Nephron (organoid): ENCODE measurements around the gene USP32.

ENCODE experiments used
- H3K27ac Mint-ChIP-seq, 3 experiments: 2 replicates each; pipeline ENCODE4 v1.8.0; 2020; ENCODE audit warnings: mixed read lengths in 3 of 3, mild to moderate bottlenecking in 2 of 3, moderate library complexity in 1 of 3
- H3K27me3 Mint-ChIP-seq: 2 replicates; pipeline ENCODE4 v1.8.0; 2021; ENCODE audit warnings: low read depth, mild to moderate bottlenecking, moderate library complexity, mixed read lengths
- H3K36me3 Mint-ChIP-seq: 2 replicates; pipeline ENCODE4 v1.8.0; 2020; ENCODE audit warnings: low read depth, mixed read lengths
- H3K4me1 Mint-ChIP-seq: 2 replicates; pipeline ENCODE4 v1.8.0; 2020; ENCODE audit warnings: mixed read lengths
- H3K4me3 Mint-ChIP-seq, 3 experiments: 2 replicates each; pipeline ENCODE4 v1.8.0; 2020; ENCODE audit warnings: mild to moderate bottlenecking in 3 of 3, mixed read lengths in 3 of 3, moderate library complexity in 2 of 3
- H3K9me3 Mint-ChIP-seq: 2 replicates; pipeline ENCODE4 v1.8.0; 2020; ENCODE audit warnings: mixed read lengths
- TF ChIP-seq, protein P1 (sequence below), 3 experiments: fragments of 200-600 bp; sonication (generic); IDR thresholded peaks; one replicate each; pipeline ENCODE4 v1.5.0; 2021; ENCODE audit warnings: antibody characterized with exemption in 3 of 3; ENCODE audit not compliant: unreplicated experiment in 3 of 3

Gene USP32

GRCh38 chr17:60247836-60248461 lies 144.0 kb downstream of the USP32 start:
- Mint-ChIP-seq H3K27me3 (no peaks in the 10 kb centered on the region), H3K36me3 (peaks cover 41% of the 10 kb centered on the region), H3K27ac (no peak overlapping the region), H3K4me1 (no peaks in the 10 kb centered on the region), H3K9me3 (peaks cover 14% of the 10 kb centered on the region), H3K4me3 (no peak overlapping the region)
- TF ChIP-seq, protein P1, sequence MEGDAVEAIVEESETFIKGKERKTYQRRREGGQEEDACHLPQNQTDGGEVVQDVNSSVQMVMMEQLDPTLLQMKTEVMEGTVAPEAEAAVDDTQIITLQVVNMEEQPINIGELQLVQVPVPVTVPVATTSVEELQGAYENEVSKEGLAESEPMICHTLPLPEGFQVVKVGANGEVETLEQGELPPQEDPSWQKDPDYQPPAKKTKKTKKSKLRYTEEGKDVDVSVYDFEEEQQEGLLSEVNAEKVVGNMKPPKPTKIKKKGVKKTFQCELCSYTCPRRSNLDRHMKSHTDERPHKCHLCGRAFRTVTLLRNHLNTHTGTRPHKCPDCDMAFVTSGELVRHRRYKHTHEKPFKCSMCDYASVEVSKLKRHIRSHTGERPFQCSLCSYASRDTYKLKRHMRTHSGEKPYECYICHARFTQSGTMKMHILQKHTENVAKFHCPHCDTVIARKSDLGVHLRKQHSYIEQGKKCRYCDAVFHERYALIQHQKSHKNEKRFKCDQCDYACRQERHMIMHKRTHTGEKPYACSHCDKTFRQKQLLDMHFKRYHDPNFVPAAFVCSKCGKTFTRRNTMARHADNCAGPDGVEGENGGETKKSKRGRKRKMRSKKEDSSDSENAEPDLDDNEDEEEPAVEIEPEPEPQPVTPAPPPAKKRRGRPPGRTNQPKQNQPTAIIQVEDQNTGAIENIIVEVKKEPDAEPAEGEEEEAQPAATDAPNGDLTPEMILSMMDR (IDR thresholded peaks at IDR 0.05; ENCODE audit: unreplicated experiment in 3 of 3): no peak

GRCh38 chr17:60244656-60245055 lies 147.3 kb downstream of the USP32 start:
- Mint-ChIP-seq H3K4me1 (no peaks in the 10 kb centered on the region), H3K36me3 (peaks cover 48% of the 10 kb centered on the region), H3K9me3 (peaks cover 14% of the 10 kb centered on the region), H3K27me3 (no peaks in the 10 kb centered on the region), H3K4me3 (no peak overlapping the region), H3K27ac (no peak overlapping the region)
- TF ChIP-seq, protein P1 (IDR thresholded peaks at IDR 0.05; ENCODE audit: unreplicated experiment in 3 of 3): no peak

DNA sequence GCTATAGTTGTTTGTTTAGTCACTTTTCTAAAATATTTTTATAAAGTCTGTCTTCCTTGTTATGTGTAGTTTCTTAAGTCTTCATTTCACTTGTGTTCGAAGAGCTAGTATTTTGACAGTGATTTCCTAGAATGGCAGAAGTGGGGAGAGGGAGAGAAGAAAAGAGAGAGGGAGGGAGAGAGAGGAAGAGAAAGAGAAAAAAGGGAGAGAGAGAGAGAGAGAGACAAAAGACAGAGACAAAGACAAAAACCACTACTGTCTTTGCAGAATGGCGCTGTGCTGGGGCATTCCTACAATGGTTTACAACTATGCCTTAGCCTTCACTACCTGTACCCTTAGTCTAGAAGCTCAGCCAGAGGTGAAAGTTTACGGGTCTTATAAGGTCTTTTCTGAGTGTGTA lies 151.6 kb downstream of the USP32 start:
- H3K4me3 Mint-ChIP-seq: no peak overlapping the region
- no peak overlapping the region for H3K27ac Mint-ChIP-seq
- no peaks in the 10 kb centered on the region for H3K9me3 Mint-ChIP-seq
- H3K27me3 Mint-ChIP-seq: no peaks in the 10 kb centered on the region
- TF ChIP-seq, protein P1 (IDR thresholded peaks at IDR 0.05; ENCODE audit: unreplicated experiment in 3 of 3): no peak
- no peaks in the 10 kb centered on the region for H3K4me1 Mint-ChIP-seq
- peaks cover 28% of the 10 kb centered on the region for H3K36me3 Mint-ChIP-seq

GRCh38 chr17:60231691-60232090 lies 160.2 kb downstream of the USP32 start:
- Mint-ChIP-seq H3K4me1 (no peaks in the 10 kb centered on the region), H3K36me3 (peaks cover 21% of the 10 kb centered on the region), H3K27ac (no peak overlapping the region), H3K27me3 (no peaks in the 10 kb centered on the region), H3K4me3 (no peak overlapping the region), H3K9me3 (no peaks in the 10 kb centered on the region)
- TF ChIP-seq, protein P1 (IDR thresholded peaks at IDR 0.05; ENCODE audit: unreplicated experiment in 3 of 3): no peak

DNA sequence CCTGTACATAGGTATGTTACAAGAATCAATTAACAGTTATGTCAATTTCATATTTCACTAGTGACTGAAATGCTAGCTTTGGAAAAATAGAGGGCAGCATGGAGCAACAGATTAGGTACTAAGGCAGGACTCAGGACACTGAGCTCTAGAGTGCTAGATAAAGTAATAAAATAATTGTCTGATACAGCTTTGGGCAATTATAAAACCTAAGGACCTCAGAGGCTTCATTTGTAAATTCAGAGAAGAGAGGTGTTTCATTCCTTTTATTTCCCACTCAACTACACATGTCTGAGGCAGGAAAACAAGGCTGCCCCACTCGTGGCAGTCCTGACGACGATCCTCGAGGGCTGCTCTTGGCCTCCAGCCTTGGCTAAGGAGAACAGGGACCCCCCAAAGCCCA lies 160.7 kb downstream of the USP32 start:
- no peaks in the 10 kb centered on the region for H3K9me3 Mint-ChIP-seq
- no peak overlapping the region for H3K27ac Mint-ChIP-seq
- no peaks in the 10 kb centered on the region for H3K27me3 Mint-ChIP-seq
- TF ChIP-seq, protein P1 (IDR thresholded peaks at IDR 0.05; ENCODE audit: unreplicated experiment in 3 of 3): peak; percentile 39 to 50 (median 43)
- no peaks in the 10 kb centered on the region for H3K4me1 Mint-ChIP-seq
- no peak overlapping the region for H3K4me3 Mint-ChIP-seq
- peaks cover 21% of the 10 kb centered on the region for H3K36me3 Mint-ChIP-seq

DNA sequence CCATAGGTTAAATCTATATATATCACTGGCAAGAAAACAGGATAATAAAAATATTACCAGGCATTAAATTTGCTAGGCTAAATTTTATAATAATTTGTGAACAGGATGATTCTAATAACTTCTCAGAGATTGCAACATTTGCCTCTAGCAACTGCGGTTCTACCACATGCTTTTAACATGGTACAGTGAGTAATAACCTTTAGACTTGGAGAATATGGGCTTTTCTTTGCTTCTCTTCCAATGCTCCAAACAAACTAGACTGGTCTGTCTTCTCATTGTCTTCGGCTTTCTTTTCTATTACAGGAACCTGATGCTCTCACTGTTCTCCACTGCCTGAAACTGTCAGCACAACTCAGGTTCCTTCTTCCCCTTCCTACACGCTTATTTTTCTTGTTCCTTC lies 161.6 kb downstream of the USP32 start:
- no peak overlapping the region for H3K27ac Mint-ChIP-seq
- no peaks in the 10 kb centered on the region for H3K9me3 Mint-ChIP-seq
- H3K36me3 Mint-ChIP-seq: peaks cover 14% of the 10 kb centered on the region
- TF ChIP-seq, protein P1 (IDR thresholded peaks at IDR 0.05; ENCODE audit: unreplicated experiment in 3 of 3): no peak
- H3K27me3 Mint-ChIP-seq: no peaks in the 10 kb centered on the region
- H3K4me3 Mint-ChIP-seq: no peak overlapping the region
- no peaks in the 10 kb centered on the region for H3K4me1 Mint-ChIP-seq
